Activated CD4-positive, CD25-positive, alpha-beta regulatory T cell treated with anti-CD3 and anti-CD28 coated beads, Interleukin-2, amount 50 U/mL, for 16 hours (primary cell): ENCODE results near the gene EFL1.

Experiments used
- DNase-seq: peaks from one replicate; pipeline ENCODE4 v3.0.0-alpha.2; 2020; ENCODE audit warnings: low read depth, low spot score

The EFL1 gene

GRCh38 chr15:82165948-82166376 is 96.6 kb downstream of the EFL1 start:
- DNase-seq: no peak

- DNase-seq: no peak
Observed at GRCh38 chr15:82159922-82160321, 102.6 kb downstream of the EFL1 start.

DNA sequence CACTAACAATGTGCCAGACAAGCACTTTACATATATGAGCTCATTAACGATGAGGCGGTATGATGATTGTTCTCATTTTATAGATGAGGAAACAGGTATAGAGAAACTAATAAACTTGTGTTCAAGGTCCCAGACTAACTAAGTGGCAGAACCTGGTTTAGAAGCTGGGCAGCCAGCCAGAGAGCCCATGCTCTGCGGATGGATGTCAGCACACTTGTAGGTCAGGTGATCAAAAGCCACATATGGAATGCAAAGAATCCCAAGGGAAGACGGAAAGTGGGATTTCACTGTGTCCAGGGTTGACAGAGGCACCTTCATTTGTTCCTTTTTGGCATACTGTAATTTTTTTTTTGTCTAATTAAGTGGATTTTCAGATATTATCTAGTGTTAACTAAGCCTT is 103.7 kb downstream of the EFL1 start:
- no peak for DNase-seq

DNA sequence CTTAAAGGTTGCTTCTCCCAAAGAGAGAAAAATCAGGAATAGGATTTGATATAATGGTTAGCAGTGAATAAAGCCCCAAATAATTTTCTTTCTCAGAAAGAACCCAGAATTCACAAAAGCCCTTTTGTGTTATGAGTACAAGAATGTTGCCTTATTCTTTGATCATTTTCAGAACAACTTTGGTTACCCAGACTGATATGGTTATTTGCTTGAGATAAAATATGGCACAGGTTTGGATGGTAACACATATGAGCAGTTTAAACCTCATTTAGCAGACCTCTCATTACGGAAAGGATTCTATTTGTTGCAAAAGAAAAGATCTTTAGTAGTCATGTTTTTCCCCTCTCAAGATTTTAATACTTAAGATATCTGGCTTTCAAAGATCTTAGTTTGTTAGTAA is 111.9 kb downstream of the EFL1 start:
- no peak for DNase-seq

DNA sequence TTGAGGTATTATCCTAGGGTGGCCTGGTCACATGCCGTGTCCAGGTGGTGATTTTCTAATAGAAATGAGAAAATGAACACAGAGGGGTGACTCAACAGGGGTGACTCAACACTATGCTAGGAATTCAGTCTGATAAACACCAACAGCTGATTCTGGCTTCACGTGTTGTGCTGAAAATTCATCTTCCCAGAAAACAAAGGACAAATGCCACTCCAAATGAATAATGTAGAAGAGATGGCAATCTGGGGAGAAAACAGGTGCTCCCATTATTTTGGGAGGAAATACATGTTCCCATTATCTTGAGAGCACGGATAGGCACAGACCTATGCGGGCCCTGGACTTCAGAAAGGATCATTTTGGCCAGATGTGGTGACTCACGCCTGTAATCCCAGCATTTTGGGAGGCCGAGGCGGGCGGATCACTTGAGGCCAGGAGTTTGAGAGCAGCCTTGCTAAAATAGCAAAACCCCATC is 115.5 kb downstream of the EFL1 start:
- DNase-seq: no peak

DNA sequence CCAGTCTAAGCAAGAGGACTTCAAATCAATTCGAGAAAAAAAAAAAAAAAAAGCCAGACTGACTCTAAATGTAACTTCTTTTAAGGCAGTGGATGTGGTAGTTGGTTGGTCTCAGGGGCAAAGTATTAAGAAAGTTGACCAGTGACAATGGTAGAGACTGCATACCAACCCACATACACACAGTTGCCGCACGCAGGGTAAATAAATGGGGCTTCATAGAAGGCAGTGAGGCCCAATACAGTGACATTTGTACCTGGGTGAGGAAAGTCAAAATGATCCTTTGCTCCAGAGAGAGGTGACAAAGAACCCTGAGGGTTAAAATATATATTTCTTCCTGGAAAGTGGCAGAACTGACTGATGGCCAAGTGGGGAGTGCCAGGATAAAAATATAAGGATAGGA is 116.0 kb downstream of the EFL1 start:
- no peak for DNase-seq

DNA sequence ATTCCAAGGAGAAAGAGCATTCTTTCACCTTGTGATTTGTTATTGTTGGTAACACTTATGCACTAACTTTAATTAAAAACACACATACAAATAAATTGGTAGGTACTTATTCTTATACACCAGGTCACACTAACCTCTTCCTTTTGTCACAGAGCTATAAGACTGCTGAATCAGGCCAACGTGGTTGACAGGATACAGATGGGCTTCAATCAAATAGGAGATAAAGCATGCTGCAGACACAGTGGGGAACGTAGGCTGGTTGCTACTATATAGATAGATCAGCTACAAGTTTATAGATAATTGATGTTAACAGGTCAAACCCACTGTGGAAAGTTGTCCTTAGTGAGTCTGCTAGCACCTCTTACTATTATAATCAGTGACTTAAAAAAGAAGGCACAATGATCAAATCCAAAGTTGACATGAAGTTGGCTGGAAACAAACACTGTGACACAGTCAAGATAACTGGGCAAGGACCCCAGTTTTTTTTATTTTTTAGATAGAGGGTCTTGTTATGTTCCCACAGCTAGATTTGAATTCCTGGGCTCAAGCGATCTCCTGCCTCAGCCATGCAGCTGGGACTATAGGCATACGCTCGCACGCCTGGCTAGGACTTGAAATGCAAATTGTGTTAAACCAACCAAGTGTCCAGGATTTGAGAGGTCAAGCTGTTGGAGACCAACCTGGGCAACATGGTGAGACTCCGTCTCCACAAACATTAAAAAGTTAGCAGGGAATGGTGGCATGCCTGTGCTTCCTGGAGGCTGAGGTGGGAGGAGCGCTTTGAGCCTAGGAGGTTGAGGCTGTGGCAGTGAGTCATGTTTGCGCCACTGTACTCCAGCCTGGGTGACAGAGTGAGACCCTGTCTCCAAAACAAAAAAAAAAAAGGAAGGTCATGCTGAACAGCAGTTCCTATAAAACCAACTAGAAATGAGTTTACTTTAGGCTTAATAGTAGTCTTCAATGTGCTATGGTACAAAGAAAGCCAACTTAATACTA is 118.8 kb downstream of the EFL1 start:
- DNase-seq: no peak

DNA sequence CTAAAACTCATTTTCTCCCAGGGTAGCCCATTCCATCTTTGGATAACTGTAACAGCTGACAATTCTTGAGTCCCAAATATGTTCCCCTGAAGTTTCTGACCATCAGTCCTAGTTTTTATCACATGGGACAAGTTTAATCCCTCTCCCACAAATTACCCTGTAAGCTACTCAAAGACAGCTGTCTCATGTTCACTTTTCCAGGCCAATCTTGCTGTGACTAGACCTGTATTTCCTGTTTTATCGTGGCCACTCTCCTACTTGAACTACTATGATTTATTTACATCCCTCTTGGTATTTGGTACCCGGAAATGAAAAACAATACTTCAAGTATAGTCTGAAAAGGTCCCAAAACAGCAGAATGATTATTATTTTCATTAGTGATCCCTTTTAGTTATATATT is 121.6 kb downstream of the EFL1 start:
- DNase-seq: no peak

- DNase-seq: no peak
Observed at GRCh38 chr15:82139823-82140268, 122.7 kb downstream of the EFL1 start.

DNA sequence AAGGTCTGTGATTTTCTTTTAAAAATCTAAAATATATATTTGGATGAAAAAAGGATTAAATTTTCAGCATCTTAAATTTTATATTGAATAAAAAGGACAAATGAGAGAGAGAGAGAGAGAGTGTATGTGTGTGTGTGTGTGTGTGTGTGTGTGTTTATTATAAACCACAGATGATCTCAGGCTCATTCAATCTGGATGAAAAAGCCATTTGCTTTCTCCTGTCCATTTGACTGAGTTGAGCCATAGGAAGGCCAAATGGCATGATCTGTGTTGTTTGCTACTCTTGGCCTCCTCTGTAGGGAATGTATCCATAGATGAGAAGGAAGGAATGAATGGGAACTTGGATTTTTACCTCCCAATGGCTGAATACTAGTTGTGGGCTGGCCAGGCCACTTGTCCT is 124.2 kb downstream of the EFL1 start:
- DNase-seq: no peak

GRCh38 chr15:82137261-82137660 is 125.3 kb downstream of the EFL1 start:
- DNase-seq: no peak

DNA sequence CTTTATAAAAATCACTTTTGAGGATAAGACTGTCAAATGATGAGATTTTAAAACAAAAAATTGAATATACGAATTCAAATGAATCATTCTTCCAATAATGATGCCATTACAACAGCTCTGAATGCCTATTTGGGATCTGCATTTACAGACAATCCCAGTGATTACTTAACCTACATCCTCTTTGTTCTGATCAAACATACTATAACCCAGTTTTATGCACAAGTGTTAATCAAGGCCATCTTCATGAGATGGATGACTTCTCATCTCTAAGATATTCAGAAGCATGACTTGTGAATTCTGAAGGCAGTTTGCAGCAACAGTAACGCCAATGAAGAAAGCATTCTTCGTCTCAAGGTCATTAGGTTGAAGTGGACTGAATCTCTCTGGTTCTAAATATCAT is 126.4 kb downstream of the EFL1 start:
- DNase-seq: no peak

DNA sequence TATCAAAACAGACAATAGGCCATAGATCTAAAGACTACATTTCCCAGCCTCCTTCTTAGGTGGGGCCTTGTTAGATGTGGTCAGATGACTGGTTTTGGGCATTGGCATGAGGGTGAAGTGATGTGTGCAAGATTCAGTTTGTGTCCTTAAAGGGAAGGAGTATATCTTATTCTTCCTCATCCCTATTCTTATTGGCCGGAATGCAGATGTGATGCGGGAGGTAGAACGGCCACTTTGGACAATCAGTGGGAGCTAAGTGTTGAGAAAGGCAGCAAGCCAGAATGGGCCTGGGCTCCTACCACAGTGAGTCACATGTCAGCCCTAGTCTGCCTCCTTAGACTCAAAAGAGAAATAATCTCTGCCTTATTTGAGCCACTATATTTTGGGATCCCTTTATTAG is 126.9 kb downstream of the EFL1 start:
- DNase-seq: no peak

GRCh38 chr15:82134461-82134860 is 128.1 kb downstream of the EFL1 start:
- DNase-seq: no peak

DNA sequence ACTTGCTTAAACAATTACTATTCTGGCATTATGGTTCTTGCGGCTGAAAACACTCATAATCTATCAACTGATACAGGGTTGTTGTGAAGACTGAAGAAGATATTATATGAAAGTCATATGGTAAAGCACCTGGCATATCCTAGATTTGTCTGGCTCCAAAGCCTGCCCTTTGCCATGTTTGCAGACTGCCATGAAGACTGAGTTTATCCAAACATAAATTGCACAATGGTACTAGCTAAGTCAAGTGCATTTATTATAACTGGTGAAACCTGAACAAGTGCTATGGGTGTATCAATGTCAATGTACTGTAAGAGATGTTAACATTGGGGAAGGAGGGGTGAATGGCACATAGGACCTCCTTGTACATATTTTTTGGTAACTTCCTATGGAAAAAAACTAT is 129.3 kb downstream of the EFL1 start:
- no peak for DNase-seq

- DNase-seq: no peak
Observed at GRCh38 chr15:82132742-82133141, 129.8 kb downstream of the EFL1 start.

DNA sequence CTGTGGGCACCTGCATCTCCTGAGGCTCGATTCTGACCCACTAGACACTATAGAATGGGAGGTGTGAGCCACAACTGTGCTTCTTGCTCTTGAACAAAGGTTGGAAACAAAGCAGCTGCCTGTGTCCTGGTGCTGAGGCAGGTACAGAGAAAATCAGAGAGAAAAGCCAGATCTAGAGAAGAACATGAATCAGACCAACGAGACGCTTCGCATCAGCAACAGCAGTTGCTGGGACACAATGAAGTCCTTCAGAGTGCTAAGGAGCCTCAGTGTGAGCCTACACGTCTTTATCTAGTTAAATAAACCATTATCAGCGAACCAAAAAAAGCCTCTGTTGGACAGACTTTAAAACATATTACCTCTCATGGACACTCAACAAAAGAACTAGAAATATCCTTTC is 130.4 kb downstream of the EFL1 start:
- no peak for DNase-seq

DNA sequence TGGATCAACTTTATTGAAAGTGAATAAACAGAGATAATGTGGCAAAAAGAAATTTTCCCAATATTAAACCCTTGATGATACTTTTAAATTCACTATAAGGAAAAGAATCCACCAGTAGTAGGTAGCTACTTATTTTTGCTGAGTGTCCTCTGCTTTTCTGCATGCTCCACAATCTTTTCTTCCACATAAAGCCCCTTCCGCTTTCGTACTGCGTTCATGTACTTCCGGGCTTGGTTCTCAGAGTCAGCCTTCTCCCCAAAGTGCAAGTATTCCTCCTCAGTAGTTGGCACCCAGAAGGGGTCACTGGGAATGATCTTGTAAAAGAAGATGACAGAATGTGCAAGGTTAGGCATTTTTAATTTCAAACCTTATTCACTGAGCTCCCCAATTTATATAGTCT is 132.3 kb downstream of the EFL1 start:
- DNase-seq: no peak

- no peak for DNase-seq
Observed at GRCh38 chr15:82129761-82130160, 132.8 kb downstream of the EFL1 start.

DNA sequence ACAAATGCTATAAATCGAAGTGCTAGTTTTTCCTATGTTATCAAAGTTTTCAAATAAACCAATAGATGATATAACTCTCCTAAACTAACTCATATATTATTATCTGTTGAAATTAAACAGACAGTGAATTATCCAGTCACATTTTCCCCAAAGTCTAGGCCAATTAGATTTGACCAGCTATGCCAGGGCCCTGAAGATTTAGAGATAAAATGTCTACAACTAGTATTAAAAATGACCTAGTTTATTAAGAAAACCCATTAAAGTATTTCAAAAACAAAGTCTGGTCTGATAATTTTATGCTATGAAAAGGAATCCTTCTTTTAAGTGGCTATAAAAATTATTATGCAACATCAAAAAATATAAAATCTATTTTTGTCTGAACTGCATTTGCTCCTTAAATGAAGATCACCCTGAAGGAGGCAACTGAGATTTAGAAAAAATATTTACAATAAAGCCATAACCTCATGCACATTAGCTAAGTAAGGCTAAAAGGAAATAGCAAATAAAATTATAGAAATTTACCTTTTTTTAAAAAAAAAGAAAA is 133.3 kb downstream of the EFL1 start:
- DNase-seq: no peak

GRCh38 chr15:82128401-82129148 is 134.0 kb downstream of the EFL1 start:
- no peak for DNase-seq

- no peak for DNase-seq
Observed at GRCh38 chr15:82127581-82127980, 135.0 kb downstream of the EFL1 start.
